Measurements from ENCODE around the gene MAPKAPK5.
"Not testable (repeated sequence)": the region's sequence is repeated elsewhere in the genome, so short reads cannot be mapped to it uniquely, and the experiment has no call there.

Gene MAPKAPK5

GRCh38 chr12:111893287-111893686 is 51.3 kb downstream of the MAPKAPK5 start:
- no peak for DNase-seq

GRCh38 chr12:111894556-111894955 is 52.5 kb downstream of the MAPKAPK5 start:
- no peak for DNase-seq

GRCh38 chr12:111901182-111901581 is 59.2 kb downstream of the MAPKAPK5 start:
- no peak for DNase-seq

- DNase-seq, result no peak
Measured at GRCh38 chr12:111904446-111904975, 62.5 kb downstream of the MAPKAPK5 start.

GRCh38 chr12:111905502-111905901 is 63.5 kb downstream of the MAPKAPK5 start:
- DNase-seq, result no peak

GRCh38 chr12:111907740-111908139 is 65.7 kb downstream of the MAPKAPK5 start:
- DNase-seq, result no peak

GRCh38 chr12:111925171-111925570 is 83.1 kb downstream of the MAPKAPK5 start:
- no peak for DNase-seq

- DNase-seq, result no peak
Measured at GRCh38 chr12:111926631-111927030, 84.6 kb downstream of the MAPKAPK5 start.

- no peak for DNase-seq
Measured at GRCh38 chr12:111927346-111927745, 85.3 kb downstream of the MAPKAPK5 start.

- no peak for DNase-seq
Measured at GRCh38 chr12:111932241-111932640, 90.2 kb downstream of the MAPKAPK5 start.

- DNase-seq, result no peak
Measured at GRCh38 chr12:111936869-111937268, 94.8 kb downstream of the MAPKAPK5 start.

GRCh38 chr12:111937429-111937828 is 95.4 kb downstream of the MAPKAPK5 start:
- DNase-seq, result no peak

- no peak for DNase-seq
Measured at GRCh38 chr12:111942557-111942956, 100.5 kb downstream of the MAPKAPK5 start.

- DNase-seq, result no peak
Measured at GRCh38 chr12:111943929-111944328, 101.9 kb downstream of the MAPKAPK5 start.

- DNase-seq, result not testable (repeated sequence)
Measured at GRCh38 chr12:111950961-111951676, 109.1 kb downstream of the MAPKAPK5 start.

All from activated effector memory CD4-positive, alpha-beta T cell treated with anti-CD3 and anti-CD28 coated beads, Interleukin-2, amount 50 U/mL, for 16 hours (primary cell).